ENCODE results near the gene KLHL40. TPM values are rescaled to one million over a fixed set of nuclear protein-coding genes. Genes with fewer than 3 reads are reported as not detected.

Gene KLHL40
- total and polyA plus RNA-seq, 7 experiments from 2014 or later: not detected

DNA sequence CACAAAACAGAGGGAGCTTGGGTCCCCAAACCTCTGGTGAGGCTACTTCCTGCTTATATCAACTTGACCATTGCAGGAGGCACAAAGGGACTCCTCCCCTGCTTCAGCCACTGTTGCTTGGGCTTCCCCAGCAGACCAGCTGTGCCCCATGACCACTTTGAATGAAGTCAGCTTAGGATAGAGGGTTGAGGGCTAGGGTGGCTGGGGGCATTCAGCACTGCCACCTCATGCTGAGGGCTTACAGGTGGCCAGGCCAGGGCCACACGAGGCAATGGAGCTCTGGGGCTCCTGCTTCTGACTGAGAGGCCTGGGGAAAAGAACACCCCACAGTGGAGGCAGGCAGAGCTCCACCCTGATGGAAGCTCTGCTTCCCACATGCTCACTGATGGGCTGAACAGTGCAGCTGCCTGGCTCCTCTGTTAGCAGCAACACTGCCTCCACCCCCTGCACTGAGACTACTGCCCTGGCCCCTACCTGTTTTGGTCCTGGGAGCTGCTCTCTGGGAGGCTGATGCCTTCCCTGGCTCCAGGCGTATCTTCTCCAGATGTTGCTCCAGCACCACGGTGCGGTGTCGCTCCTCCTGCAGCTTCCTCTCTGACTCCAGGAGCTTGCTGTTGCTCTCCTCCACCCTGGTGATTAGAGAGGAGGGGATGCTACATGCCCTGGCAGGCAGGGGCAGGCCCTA, 27.5 kb downstream of the KLHL40 start:
- Mint-ChIP-seq H3K27ac (no peak overlapping the region), H3K4me1 (no peaks in the 10 kb centered on the region), H3K4me3 (no peak overlapping the region), H3K9me3 (no peaks in the 10 kb centered on the region), H3K27me3 (peaks cover 0 to 6% (median 0%) of the 10 kb centered on the region in 5 donors), H3K36me3 (peaks cover 0 to 3% (median 0%) of the 10 kb centered on the region in 5 donors)
- Histone ChIP-seq H3K4me3 (ENCODE audit: low read length) (no peak overlapping the region), H3K9me3 (ENCODE audit: control insufficient read depth in 2 of 3, low read length in 3 of 3) (no peaks in the 10 kb centered on the region), H3K4me1 (ENCODE audit: control insufficient read depth in 2 of 2, insufficient read depth in 2 of 2, low read length in 2 of 2) (no peaks in the 10 kb centered on the region), H3K27me3 (ENCODE audit: control insufficient read depth in 2 of 2, insufficient read depth in 2 of 2, low read length in 2 of 2) (no peaks in the 10 kb centered on the region), H3K27ac (ENCODE audit: low read depth, low read length) (no peak overlapping the region), H3K36me3 (ENCODE audit: control insufficient read depth in 2 of 3, insufficient read depth in 3 of 3, low read length in 3 of 3) (no peaks in the 10 kb centered on the region)
- ChIA-PET CTCF (no interaction called here), POLR2A (interaction anchor here (0.8 kb wide), 1 partner anchor 156 kb away, joined by 4 read pairs; no protein-coding TSS in a partner anchor)
- no peak for ATAC-seq
- intact Hi-C loops (cut with micrococcal nuclease): no loop called here
- DNase-seq: peak in 1 of 9 donors; percentile 1

DNA sequence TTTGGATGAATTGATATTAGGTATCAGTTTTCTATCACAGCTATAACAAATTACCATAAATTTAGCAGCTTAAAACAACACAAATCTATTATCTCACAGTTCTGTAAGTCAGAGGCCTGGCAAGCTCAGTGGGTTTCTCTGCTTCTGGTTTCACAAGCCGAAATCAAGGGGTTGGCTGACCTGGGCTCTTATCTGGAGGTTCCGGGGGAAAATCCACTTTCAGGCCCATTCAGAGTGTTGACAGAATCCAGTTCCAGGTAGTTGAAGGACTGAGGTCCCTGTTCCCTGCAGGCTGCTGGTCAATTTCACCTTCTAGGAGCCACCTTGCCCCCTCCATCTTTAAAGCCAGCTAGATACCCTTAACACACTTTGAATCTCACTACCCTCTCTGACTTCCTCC, 28.4 kb downstream of the KLHL40 start:
- DNase-seq: no peak
- POLR2A ChIA-PET: no interaction called here
- H3K27ac Mint-ChIP-seq: no peak overlapping the region

DNA sequence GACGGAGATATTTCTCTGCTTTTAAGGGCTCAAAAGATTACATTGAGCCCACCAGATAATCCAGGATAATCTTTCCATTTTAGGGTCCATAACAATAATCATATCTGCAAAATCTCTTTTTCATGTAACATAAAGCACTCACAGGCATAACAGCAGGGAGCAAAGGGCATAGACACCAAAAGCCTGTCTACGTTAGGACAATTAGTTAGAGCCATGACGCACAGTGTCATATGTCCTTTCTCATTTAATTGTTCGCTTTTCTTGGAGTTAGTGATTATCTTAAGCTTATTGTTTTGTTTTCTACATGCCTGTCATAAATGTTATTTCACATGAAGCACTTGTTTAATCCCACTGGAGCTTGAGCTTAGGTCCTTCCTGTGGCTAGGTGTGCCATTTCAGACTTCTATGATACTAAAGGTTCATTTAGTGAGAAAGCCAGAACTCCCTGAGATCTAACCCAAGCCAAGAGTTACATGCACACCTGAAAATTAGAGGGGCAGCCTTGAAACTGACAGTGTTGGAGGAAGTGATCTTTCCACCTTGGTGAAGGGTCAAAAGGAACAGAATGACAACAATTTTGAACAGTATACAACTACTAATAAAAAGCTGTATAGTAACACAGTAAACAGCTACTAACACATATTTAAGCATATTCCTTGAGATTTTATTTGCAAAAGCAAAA, 29.0 kb downstream of the KLHL40 start:
- no peak for ATAC-seq
- H3K36me3 ChIP-seq (ENCODE audit: control insufficient read depth in 2 of 3, insufficient read depth in 3 of 3, low read length in 3 of 3): no peaks in the 10 kb centered on the region
- peaks cover 0 to 11% (median 0%) of the 10 kb centered on the region in 5 donors for H3K27me3 Mint-ChIP-seq
- no peak overlapping the region for H3K27ac Mint-ChIP-seq
- ChIA-PET CTCF (no interaction called here), POLR2A (no interaction called here)
- no peaks in the 10 kb centered on the region for H3K4me1 Mint-ChIP-seq
- H3K4me3 ChIP-seq (ENCODE audit: low read length): no peak overlapping the region
- no peaks in the 10 kb centered on the region for H3K4me1 ChIP-seq (ENCODE audit: control insufficient read depth in 2 of 2, insufficient read depth in 2 of 2, low read length in 2 of 2)
- H3K36me3 Mint-ChIP-seq: peaks cover 0 to 3% (median 0%) of the 10 kb centered on the region in 5 donors
- no peaks in the 10 kb centered on the region for H3K9me3 Mint-ChIP-seq
- DNase-seq: no peak
- intact Hi-C loops (cut with micrococcal nuclease): no loop called here
- no peak overlapping the region for H3K4me3 Mint-ChIP-seq
- no peaks in the 10 kb centered on the region for H3K27me3 ChIP-seq (ENCODE audit: control insufficient read depth in 2 of 2, insufficient read depth in 2 of 2, low read length in 2 of 2)
- H3K27ac ChIP-seq (ENCODE audit: low read depth, low read length): no peak overlapping the region
- no peaks in the 10 kb centered on the region for H3K9me3 ChIP-seq (ENCODE audit: control insufficient read depth in 2 of 3, low read length in 3 of 3)

More for the DNA sequence above, 28.4 kb downstream of the KLHL40 start:
- CTCF ChIA-PET: no interaction called here
- H3K36me3 Mint-ChIP-seq: peaks cover 0 to 3% (median 0%) of the 10 kb centered on the region in 5 donors
- no peaks in the 10 kb centered on the region for H3K27me3 ChIP-seq (ENCODE audit: control insufficient read depth in 2 of 2, insufficient read depth in 2 of 2, low read length in 2 of 2)
- no peaks in the 10 kb centered on the region for H3K4me1 ChIP-seq (ENCODE audit: control insufficient read depth in 2 of 2, insufficient read depth in 2 of 2, low read length in 2 of 2)
- ATAC-seq: no peak
- H3K4me3 Mint-ChIP-seq: no peak overlapping the region
- no peaks in the 10 kb centered on the region for H3K4me1 Mint-ChIP-seq
- intact Hi-C loops (cut with micrococcal nuclease): no loop called here
- H3K27me3 Mint-ChIP-seq: peaks cover 0 to 6% (median 0%) of the 10 kb centered on the region in 5 donors
- H3K4me3 ChIP-seq (ENCODE audit: low read length): no peak overlapping the region
- H3K27ac ChIP-seq (ENCODE audit: low read depth, low read length): no peak overlapping the region
- no peaks in the 10 kb centered on the region for H3K9me3 ChIP-seq (ENCODE audit: control insufficient read depth in 2 of 3, low read length in 3 of 3)
- H3K9me3 Mint-ChIP-seq: no peaks in the 10 kb centered on the region
- H3K36me3 ChIP-seq (ENCODE audit: control insufficient read depth in 2 of 3, insufficient read depth in 3 of 3, low read length in 3 of 3): no peaks in the 10 kb centered on the region

DNA sequence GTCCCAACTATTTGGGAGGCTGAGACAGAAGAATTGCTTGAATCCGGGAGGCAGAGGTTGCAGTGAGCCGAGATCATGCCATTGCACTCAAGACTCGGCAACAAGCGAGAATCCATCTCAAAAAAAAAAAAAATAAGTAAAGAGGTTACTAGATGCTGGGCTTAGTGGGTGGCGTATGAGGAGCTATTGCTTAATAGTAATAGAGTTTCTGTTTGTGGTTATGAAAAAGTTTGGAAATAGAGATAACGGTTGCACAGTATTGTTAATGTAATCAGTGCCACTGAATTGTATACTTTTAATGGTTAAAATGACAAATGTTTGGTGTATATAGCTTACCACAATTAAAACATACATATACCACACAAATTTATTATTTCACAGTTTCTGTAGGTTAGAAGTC, 32.0 kb downstream of the KLHL40 start:
- Histone ChIP-seq H3K36me3 (ENCODE audit: control insufficient read depth in 2 of 3, insufficient read depth in 3 of 3, low read length in 3 of 3) (no peaks in the 10 kb centered on the region), H3K4me1 (ENCODE audit: control insufficient read depth in 2 of 2, insufficient read depth in 2 of 2, low read length in 2 of 2) (no peaks in the 10 kb centered on the region), H3K27me3 (ENCODE audit: control insufficient read depth in 2 of 2, insufficient read depth in 2 of 2, low read length in 2 of 2) (no peaks in the 10 kb centered on the region), H3K27ac (ENCODE audit: low read depth, low read length) (no peak overlapping the region), H3K9me3 (ENCODE audit: control insufficient read depth in 2 of 3, low read length in 3 of 3) (no peaks in the 10 kb centered on the region), H3K4me3 (ENCODE audit: low read length) (no peak overlapping the region)
- Mint-ChIP-seq H3K36me3 (no peaks in the 10 kb centered on the region), H3K4me1 (peaks cover 0 to 2% (median 0%) of the 10 kb centered on the region in 7 donors), H3K4me3 (no peak overlapping the region), H3K27me3 (peaks cover 0 to 19% (median 0%) of the 10 kb centered on the region in 5 donors), H3K9me3 (peaks cover 0 to 2% (median 0%) of the 10 kb centered on the region in 11 donors), H3K27ac (peak overlapping the region in 1 of 9 donors; percentile 20)
- no peak for DNase-seq
- intact Hi-C loops (cut with micrococcal nuclease): no loop called here
- CTCF ChIA-PET: no interaction called here
- POLR2A ChIA-PET: no interaction called here
- no peak for ATAC-seq

DNA sequence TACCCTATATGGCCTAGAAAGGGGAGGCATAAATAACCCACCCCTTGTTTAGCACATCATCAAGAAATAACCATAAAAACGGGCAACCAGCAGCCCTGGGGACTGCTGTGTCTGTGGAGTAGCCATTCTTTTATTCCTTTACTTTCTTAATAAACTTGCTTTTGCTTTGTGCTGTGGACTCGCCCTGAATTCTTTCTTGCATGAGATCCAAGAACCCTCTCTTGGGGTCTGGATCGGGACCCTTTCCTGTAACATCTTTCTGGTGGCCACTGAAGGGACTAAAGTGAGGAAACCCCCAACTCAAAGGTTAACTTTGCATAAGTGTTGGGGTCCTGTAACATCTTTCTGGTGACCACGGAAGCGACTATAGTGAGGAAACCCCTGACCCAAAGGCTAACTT, 33.0 kb downstream of the KLHL40 start:
- DNase-seq (no peak), ATAC-seq (no peak)
- Mint-ChIP-seq H3K27ac (no peak overlapping the region), H3K4me3 (no peak overlapping the region), H3K9me3 (peaks cover 0 to 2% (median 0%) of the 10 kb centered on the region in 11 donors), H3K27me3 (peaks cover 3 to 24% (median 4%) of the 10 kb centered on the region in 5 donors), H3K4me1 (peaks cover 0 to 2% (median 0%) of the 10 kb centered on the region in 7 donors), H3K36me3 (peaks cover 0 to 3% (median 0%) of the 10 kb centered on the region in 5 donors)
- ChIA-PET CTCF (no interaction called here), POLR2A (no interaction called here)
- no peak overlapping the region for H3K27ac ChIP-seq (ENCODE audit: low read depth, low read length)
- H3K27me3 ChIP-seq (ENCODE audit: control insufficient read depth in 2 of 2, insufficient read depth in 2 of 2, low read length in 2 of 2): no peaks in the 10 kb centered on the region
- H3K36me3 ChIP-seq (ENCODE audit: control insufficient read depth in 2 of 3, insufficient read depth in 3 of 3, low read length in 3 of 3): no peaks in the 10 kb centered on the region
- no peaks in the 10 kb centered on the region for H3K4me1 ChIP-seq (ENCODE audit: control insufficient read depth in 2 of 2, insufficient read depth in 2 of 2, low read length in 2 of 2)
- H3K4me3 ChIP-seq (ENCODE audit: low read length): no peak overlapping the region
- no peaks in the 10 kb centered on the region for H3K9me3 ChIP-seq (ENCODE audit: control insufficient read depth in 2 of 3, low read length in 3 of 3)
- intact Hi-C loops (cut with micrococcal nuclease): no loop called here

DNA sequence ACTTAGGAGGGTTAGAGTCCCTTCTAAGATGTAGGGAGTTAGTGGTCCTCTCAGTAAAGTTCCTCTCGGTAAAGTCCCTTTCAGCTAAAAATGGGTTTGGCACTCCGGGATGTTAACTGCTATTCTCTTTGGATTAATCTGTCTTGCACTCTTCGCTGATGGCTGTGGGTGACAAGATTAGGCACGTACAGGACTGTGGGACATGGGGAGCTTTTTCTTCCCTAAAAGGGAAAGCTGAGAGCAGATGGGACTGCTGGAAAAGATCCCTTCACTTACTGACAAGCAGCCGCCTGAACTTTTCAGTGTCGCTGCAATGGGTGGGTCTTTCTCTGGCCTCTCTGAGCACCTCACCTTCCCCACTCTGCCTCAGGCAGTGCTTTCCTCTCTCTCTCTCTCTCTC, 33.7 kb downstream of the KLHL40 start:
- H3K27ac Mint-ChIP-seq: no peak overlapping the region
- intact Hi-C loops (cut with micrococcal nuclease): no loop called here
- DNase-seq (no peak), ATAC-seq (no peak)
- no peak overlapping the region for H3K4me3 Mint-ChIP-seq
- H3K9me3 Mint-ChIP-seq: peaks cover 0 to 2% (median 0%) of the 10 kb centered on the region in 11 donors
- H3K36me3 ChIP-seq (ENCODE audit: control insufficient read depth in 2 of 3, insufficient read depth in 3 of 3, low read length in 3 of 3): no peaks in the 10 kb centered on the region
- peaks cover 0 to 2% (median 0%) of the 10 kb centered on the region in 7 donors for H3K4me1 Mint-ChIP-seq
- H3K27me3 Mint-ChIP-seq: peaks cover 5 to 23% (median 6%) of the 10 kb centered on the region in 5 donors
- H3K27ac ChIP-seq (ENCODE audit: low read depth, low read length): no peak overlapping the region
- peaks cover 0 to 3% (median 0%) of the 10 kb centered on the region in 5 donors for H3K36me3 Mint-ChIP-seq
- no peaks in the 10 kb centered on the region for H3K4me1 ChIP-seq (ENCODE audit: control insufficient read depth in 2 of 2, insufficient read depth in 2 of 2, low read length in 2 of 2)
- H3K9me3 ChIP-seq (ENCODE audit: control insufficient read depth in 2 of 3, low read length in 3 of 3): no peaks in the 10 kb centered on the region
- H3K4me3 ChIP-seq (ENCODE audit: low read length): no peak overlapping the region
- POLR2A ChIA-PET: no interaction called here
- H3K27me3 ChIP-seq (ENCODE audit: control insufficient read depth in 2 of 2, insufficient read depth in 2 of 2, low read length in 2 of 2): no peaks in the 10 kb centered on the region
- CTCF ChIA-PET: no interaction called here

All from naive thymus-derived CD4-positive, alpha-beta T cell (primary cell).